T1000 (cell line): ENCODE results near the gene VPS18.

Experiments used
- DNase-seq: peaks from one replicate; lab custom pipeline; 2025; ENCODE audit warnings: mixed read lengths; lab: John Stamatoyannopoulos, UW

The VPS18 gene

GRCh38 chr15:40900256-40901052 is 6.2 kb downstream of the VPS18 start:
- DNase-seq, result no peak

DNA sequence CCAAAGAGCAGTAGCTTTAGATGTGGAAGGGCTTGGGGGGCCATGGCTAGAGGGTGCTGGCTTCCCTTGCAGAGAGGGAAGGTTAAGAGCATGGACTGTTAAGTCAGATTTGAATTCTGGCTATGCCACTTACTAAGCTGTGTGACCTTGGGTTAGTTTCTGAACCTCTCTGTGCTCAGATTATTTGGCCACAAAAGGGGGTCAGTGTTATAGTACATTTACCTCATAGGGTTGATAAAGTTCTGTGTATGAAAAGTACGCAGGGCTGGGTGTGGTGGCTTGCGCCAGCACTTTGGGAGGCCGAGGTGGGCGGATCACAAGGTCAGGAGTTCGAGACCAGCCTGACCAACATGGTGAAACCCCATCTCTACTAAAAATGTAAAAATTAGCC is 6.8 kb downstream of the VPS18 start:
- no peak for DNase-seq

DNA sequence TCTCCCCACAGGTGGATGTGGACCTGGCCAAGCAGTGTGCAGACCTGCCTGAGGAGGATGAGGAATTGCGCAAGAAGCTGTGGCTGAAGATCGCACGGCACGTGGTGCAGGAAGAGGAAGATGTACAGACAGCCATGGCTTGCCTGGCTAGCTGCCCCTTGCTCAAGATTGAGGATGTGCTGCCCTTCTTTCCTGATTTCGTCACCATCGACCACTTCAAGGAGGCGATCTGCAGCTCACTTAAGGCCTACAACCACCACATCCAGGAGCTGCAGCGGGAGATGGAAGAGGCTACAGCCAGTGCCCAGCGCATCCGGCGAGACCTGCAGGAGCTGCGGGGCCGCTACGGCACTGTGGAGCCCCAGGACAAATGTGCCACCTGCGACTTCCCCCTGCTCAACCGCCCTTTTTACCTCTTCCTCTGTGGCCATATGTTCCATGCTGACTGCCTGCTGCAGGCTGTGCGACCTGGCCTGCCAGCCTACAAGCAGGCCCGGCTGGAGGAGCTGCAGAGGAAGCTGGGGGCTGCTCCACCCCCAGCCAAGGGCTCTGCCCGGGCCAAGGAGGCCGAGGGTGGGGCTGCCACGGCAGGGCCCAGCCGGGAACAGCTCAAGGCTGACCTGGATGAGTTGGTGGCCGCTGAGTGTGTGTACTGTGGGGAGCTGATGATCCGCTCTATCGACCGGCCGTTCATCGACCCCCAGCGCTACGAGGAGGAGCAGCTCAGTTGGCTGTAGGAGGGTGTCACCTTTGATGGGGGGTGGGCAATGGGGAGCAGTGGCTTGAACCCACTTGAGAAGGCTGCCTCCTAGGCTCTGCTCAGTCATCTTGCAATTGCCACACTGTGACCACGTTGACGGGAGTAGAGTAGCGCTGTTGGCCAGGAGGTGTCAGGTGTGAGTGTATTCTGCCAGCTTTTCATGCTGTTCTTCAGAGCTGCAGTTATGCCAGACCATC is 8.6 kb downstream of the VPS18 start:
- no peak for DNase-seq

- DNase-seq, result no peak
These were observed 10.4 kb downstream of the VPS18 start for GRCh38 chr15:40904552-40905201.

GRCh38 chr15:40906091-40906990 is 12.1 kb downstream of the VPS18 start:
- peak; percentile 97 for DNase-seq

GRCh38 chr15:40906991-40907802 is 12.9 kb downstream of the VPS18 start:
- DNase-seq, result no peak

GRCh38 chr15:40908095-40908494 is 13.8 kb downstream of the VPS18 start:
- no peak for DNase-seq

DNA sequence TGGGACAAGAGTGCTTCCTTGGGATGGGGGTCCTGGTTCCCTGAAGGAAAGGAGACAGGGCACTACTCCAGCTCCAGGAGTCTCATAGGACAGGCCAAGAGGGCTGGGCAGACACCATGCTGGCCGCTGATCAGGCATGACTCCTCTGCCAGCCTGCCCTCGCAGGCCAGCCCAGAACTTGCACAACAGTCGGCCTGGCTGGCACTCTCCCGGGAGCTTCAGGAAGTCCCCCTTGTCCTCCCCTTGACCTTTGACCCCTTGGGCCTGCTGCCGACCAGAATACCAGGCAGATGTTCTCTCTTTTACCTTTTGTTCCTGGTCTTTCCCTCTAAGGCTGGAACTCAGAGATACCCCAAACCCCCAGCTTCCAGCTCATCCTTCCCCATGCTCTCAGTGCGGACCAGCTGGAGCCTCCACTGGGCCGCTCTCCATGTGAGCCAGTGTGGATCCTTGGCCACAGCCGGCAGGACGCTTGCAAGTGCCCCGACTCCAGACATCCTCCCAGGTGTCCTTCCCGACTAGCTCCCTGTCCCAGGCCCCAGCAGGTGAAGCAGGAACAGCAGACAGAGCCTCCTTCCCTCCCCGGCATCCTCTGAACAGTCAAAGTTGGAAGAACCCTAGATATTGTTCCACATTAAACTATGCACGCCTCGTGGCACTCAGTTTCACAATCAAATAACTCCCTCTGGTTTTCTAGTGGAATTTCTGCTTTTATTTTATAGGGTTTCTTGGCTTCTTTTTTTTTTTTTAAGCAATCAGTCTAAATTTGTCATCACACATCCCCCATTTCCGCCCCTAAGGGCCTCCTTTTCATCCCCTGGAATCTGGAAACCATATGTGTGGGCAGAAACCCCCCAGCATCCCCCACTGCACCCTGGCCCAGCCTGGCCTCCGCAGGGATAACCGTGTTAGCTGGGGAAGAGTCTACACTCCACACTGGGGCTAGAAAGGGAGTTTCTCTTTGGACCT is 15.7 kb downstream of the VPS18 start:
- DNase-seq, result no peak

- DNase-seq, result no peak
These were observed 16.9 kb downstream of the VPS18 start for GRCh38 chr15:40911141-40911540.

DNA sequence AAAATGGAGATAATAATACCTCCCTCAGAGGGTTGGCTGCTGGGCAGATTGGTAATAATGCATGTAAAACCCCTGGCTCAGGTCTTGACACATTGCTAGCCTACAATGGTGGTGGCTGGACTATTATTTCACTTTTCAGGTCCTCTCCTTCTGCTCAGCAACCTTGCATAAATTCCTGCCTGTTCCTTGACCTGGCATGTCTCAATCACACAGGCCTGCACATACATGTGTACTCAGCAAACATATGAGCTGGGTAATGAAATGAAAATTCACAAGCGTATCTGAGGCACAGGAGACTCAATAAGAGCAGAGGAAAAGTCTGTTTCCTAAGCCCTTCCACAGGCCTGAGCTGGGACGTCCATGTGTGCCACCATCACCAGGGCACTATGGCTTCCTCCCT is 17.4 kb downstream of the VPS18 start:
- no peak for DNase-seq

- DNase-seq, result no peak
These were observed 18.2 kb downstream of the VPS18 start for GRCh38 chr15:40912478-40912877.

DNA sequence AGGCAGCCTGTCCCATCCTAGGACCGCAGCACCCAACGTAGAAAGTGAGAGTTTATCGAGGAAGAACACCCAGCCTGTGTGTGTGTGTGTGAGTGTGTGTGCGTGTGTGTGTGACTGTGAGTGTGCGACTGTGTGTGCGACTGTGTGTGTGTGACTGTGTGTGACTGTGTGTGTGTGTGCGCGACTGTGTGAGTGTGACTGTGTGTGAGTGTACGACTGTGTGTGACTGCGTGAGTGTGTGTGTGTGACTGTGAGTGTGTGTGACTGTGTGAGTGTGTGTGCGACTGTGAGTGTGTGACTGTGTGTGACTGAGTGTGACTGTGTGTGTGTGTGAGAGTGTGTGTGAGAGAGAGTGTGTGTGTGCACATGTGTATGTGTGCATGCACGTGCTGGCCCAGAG is 19.8 kb downstream of the VPS18 start:
- DNase-seq, result no peak

DNA sequence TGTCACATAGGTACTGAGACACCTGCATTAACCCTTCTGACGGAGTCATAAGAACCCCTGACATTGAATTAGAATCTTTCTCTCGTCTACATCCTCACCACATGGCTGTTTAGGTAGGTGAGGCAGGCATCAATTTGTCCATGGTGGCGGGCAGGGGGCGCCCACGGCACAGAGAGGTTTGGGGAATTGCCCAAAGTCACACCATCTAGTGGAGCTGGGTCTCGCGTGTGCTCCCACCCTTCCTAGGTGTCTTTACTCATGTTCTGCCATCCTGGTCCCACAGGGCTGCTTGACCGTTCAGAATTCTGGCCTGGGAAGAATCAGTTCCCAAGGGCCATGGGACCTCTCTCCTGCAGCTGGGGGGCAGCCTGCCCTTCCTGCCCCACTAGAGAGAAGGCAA is 20.2 kb downstream of the VPS18 start:
- no peak for DNase-seq

DNA sequence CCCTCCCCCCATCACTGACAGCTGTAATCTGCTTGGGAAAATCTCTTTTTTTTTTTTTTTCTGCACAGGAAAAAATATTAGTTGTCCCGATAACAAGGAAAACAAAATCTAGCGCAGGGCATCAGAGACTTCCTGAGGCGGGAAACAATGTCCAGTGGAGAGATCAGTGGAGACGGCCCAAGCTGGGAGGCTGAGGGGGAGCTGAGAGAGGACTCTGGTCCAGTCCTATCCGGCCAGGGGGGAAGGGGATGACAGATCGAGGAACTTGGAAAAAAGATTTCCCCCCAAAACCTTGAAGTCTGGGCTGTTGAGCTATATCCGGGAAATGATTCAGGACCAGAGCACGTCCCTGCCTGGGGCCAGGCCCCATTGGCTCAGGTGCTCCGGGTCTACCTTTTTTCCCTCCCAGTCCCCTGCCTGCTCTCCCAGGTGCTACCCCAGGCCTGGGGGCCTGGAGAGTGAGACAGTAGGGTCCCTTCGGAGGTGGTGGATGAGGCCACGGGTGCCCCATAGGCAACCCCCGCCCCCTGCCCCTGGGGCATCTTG is 20.9 kb downstream of the VPS18 start:
- DNase-seq, result no peak

GRCh38 chr15:40915679-40916078 is 21.4 kb downstream of the VPS18 start:
- DNase-seq, result no peak

DNA sequence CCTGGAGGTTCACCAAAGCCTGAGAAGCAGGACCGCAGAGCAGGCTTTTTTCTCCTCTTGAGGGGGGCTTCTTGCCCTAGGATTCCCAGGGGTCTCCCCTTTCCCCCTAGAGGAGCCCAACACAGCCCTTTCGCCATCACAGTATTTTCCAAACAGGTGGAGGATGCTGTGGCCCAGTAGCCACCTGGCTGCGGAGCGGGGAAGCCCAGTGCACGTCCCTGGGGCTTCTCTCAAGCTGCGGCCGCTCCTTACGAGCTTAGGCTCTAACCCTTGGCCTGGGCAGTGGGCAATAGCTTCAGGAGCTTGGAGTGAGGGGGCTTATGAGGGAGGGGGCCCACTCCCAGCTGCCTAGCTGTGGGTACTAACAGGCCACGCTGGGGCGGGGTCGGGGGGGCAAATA is 23.3 kb downstream of the VPS18 start:
- DNase-seq, result no peak

- DNase-seq, result no peak
These were observed 24.0 kb downstream of the VPS18 start for GRCh38 chr15:40918146-40918798.

DNA sequence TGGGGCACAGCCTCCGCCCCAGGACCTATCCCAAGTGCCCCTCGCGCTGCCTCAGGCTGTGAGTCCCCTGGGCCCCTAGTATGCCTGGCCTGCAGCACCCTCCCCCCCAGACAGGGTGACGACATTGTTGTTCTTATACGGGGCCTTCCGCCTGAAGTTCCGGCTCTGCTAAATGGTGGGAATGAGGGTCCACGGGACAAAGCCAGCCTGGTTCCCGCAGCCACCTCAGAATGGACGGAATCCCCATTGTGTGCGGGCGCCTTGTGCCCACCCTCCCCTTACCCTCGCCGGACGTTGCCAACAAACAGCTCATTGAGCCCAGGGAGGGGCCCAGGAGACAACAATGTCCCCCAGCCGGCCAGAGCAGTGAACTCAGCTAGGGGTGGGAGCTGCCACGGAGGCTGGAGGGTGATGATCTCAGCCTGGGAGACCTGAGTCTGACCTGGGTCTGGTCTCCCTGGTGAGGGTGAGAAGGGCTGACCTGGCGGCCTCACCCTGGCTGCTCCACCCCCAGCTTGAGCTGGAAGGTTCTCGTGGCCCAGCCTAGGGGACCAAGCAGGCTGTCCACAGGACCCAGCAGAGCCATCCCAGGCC is 24.6 kb downstream of the VPS18 start:
- no peak for DNase-seq
